ENCODE results near the gene TNFRSF1B.
A peak's percentile ranks its signal among the peaks of the same experiment; 100 is the strongest.

TNFRSF1B gene

GRCh38 chr1:12191242-12192032 lies 24.6 kb downstream of the TNFRSF1B start:
- Histone ChIP-seq H3K36me3 (peaks cover 96% of the 10 kb centered on the region), H3K27me3 (no peaks in the 10 kb centered on the region), H3K4me1 (ENCODE audit: control insufficient read depth in 1 of 2, insufficient read depth in 1 of 2, low read depth in 1 of 2, low read length in 1 of 2) (peaks cover 67 to 74% of the 10 kb centered on the region in 2 experiments), H3K4me3 (ENCODE audit: low read depth in 1 of 2, low read length in 1 of 2) (no peak overlapping the region), H3K9me3 (no peaks in the 10 kb centered on the region), H3K27ac (peak overlapping the region; percentile 97)
- no peak for TF ChIP-seq CTCF (IDR thresholded peaks at IDR 0.05)

- Histone ChIP-seq H3K27me3 (no peaks in the 10 kb centered on the region), H3K4me3 (ENCODE audit: low read depth in 1 of 2, low read length in 1 of 2) (peak overlapping the region in 1 of 2 experiments; percentile 41), H3K9me3 (no peaks in the 10 kb centered on the region), H3K4me1 (ENCODE audit: control insufficient read depth in 1 of 2, insufficient read depth in 1 of 2, low read depth in 1 of 2, low read length in 1 of 2) (peaks cover 50 to 55% of the 10 kb centered on the region in 2 experiments), H3K27ac (peak overlapping the region; percentile 87), H3K36me3 (peaks cover 98% of the 10 kb centered on the region)
- no peak for TF ChIP-seq CTCF (IDR thresholded peaks at IDR 0.05)
Observed at GRCh38 chr1:12194666-12195216, 27.9 kb downstream of the TNFRSF1B start.

DNA sequence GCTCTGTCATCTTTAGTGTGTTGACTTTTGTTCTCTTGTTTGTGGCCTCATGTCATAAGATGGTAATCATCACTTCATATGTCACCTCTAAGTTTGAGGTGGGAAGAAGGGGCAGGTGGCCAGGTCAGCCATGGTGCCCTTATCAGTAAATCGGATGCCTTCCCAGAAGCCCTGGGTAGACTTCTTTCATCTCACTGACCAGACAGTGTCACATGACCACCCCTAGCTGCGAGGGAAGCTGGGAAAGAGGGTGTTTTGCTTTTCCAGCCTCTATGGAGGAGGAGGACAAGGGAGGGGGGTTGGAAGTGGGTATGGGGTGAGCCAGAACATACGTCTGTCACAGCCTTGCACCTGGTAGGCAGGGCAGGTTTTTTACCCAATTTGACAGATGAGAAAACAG lies 28.6 kb downstream of the TNFRSF1B start:
- Histone ChIP-seq H3K36me3 (peaks cover 99% of the 10 kb centered on the region), H3K4me1 (ENCODE audit: control insufficient read depth in 1 of 2, insufficient read depth in 1 of 2, low read depth in 1 of 2, low read length in 1 of 2) (peaks cover 50 to 55% of the 10 kb centered on the region in 2 experiments), H3K9me3 (no peaks in the 10 kb centered on the region), H3K27me3 (no peaks in the 10 kb centered on the region), H3K27ac (peak overlapping the region; percentile 87), H3K4me3 (ENCODE audit: low read depth in 1 of 2, low read length in 1 of 2) (peak overlapping the region in 1 of 2 experiments; percentile 41)
- TF ChIP-seq CTCF (IDR thresholded peaks at IDR 0.05), result no peak

DNA sequence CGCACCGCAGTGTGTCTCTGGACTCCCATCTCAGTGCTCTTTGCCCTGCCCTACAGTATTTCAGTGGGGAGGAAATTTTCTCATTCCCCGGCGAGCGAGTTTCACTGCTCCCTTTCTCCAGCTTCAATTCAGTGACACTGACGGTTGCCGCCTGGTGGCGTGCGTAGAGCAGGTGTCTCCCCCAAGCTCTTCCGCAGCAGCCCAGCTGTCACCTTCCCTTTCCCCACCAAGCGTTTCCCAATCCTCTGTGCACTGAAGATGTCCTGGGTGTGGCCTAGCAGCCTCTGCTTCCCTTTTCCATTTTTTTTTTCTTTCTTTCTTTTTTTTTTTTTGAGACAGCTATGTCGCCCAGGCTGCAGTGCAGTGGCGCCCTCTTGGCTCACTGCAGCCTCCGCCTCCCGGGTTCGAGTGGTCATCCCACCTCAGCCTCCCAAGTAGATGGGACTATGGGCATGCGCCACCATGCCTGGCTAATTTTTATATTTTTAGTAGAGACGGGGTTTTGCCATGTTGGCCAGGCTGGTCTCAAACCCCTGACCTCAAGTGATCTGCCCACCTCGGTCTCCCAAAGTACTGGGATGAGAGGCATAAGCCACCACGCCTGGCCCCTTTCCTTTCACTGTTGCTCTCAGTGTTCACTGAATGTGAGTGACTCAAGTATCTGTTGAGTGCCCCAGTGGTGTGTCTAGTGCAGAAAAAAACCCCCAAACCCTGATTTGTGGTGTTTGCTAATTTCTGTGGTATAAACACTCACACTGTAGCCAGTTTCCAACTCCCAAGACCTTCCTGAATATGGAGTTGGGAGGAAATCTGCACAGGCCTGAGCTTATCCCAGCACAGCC lies 30.1 kb downstream of the TNFRSF1B start:
- peaks cover 99% of the 10 kb centered on the region for H3K36me3 ChIP-seq
- peak; percentile 92 for TF ChIP-seq CTCF (IDR thresholded peaks at IDR 0.05)
- H3K27me3 ChIP-seq, result no peaks in the 10 kb centered on the region
- H3K9me3 ChIP-seq, result no peaks in the 10 kb centered on the region
- peak overlapping the region; percentile 87 for H3K27ac ChIP-seq
- peak overlapping the region; percentile 26 to 41 for H3K4me3 ChIP-seq (ENCODE audit: low read depth in 1 of 2, low read length in 1 of 2)
- peaks cover 50 to 55% of the 10 kb centered on the region in 2 experiments for H3K4me1 ChIP-seq (ENCODE audit: control insufficient read depth in 1 of 2, insufficient read depth in 1 of 2, low read depth in 1 of 2, low read length in 1 of 2)

GRCh38 chr1:12197483-12197880 lies 30.7 kb downstream of the TNFRSF1B start:
- peak overlapping the region; percentile 87 for H3K27ac ChIP-seq
- H3K36me3 ChIP-seq, result peaks cover 99% of the 10 kb centered on the region
- H3K27me3 ChIP-seq, result no peaks in the 10 kb centered on the region
- no peak for TF ChIP-seq CTCF (IDR thresholded peaks at IDR 0.05)
- no peaks in the 10 kb centered on the region for H3K9me3 ChIP-seq
- H3K4me1 ChIP-seq (ENCODE audit: control insufficient read depth in 1 of 2, insufficient read depth in 1 of 2, low read depth in 1 of 2, low read length in 1 of 2), result peaks cover 50 to 52% of the 10 kb centered on the region in 2 experiments
- no peak overlapping the region for H3K4me3 ChIP-seq (ENCODE audit: low read depth in 1 of 2, low read length in 1 of 2)

All from neutrophil (primary cell).